ENCODE measurements around the gene EGLN2. TPM values are rescaled to one million over a fixed set of nuclear protein-coding genes. Genes with fewer than 3 reads are reported as not detected.
"Not testable (repeated sequence)": the region's sequence is repeated elsewhere in the genome, so short reads cannot be mapped to it uniquely, and the experiment has no call there.

Gene EGLN2
- total and polyA plus RNA-seq, 4 donors, result 60.0 to 120 (median 93.7) TPM

DNA sequence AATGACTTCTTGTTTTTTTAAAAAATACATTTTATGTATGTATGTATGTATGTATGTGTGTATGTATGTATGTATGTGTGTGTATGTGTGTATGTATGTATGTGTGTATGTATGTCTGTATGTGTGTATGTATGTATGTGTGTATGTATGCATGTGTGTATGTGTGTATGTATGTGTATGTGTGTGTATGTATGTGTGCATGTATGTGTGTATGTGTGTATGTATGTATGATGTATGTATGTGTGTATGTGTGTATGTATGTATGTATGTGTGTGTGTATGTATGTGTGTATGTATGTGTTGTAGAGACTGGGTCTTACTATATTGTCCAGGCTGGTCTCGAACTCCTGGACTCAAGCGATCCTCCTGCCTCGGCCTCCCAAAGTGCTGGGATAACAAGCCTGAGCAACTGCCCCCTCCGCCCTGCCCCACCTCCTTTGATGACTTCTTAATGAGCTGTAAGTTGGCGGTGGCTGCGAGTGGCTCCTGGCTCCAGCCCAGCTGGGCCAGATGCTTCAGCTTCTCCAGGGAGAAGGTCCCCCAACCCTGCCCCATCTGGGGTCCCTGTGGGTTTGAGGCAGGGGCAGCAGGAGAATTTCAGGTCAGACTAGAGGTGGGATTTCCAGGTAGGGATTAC lies 26.6 kb downstream of the EGLN2 start:
- H3K9me3 ChIP-seq (ENCODE audit: control insufficient read depth, low read length); H3K27ac ChIP-seq (ENCODE audit: low read depth in 1 of 2, low read length in 2 of 2); H3K27me3 ChIP-seq (ENCODE audit: control insufficient read depth in 1 of 2, insufficient read depth in 2 of 2, low read length in 1 of 2); H3K4me3 ChIP-seq (ENCODE audit: low read length in 2 of 2); H3K36me3 ChIP-seq (ENCODE audit: control insufficient read depth in 1 of 2, insufficient read depth in 2 of 2, low read length in 1 of 2); H3K4me1 ChIP-seq (ENCODE audit: control insufficient read depth in 1 of 2, insufficient read depth in 2 of 2, low read length in 2 of 2); ATAC-seq (ENCODE audit: low FRiP score); intact Hi-C loops (cut with DNase I); DNase-seq: not testable (repeated sequence)
- 93 to 100% methylated on average over 3 to 6 of the region's 6 CpGs for WGBS, 2 donors

DNA sequence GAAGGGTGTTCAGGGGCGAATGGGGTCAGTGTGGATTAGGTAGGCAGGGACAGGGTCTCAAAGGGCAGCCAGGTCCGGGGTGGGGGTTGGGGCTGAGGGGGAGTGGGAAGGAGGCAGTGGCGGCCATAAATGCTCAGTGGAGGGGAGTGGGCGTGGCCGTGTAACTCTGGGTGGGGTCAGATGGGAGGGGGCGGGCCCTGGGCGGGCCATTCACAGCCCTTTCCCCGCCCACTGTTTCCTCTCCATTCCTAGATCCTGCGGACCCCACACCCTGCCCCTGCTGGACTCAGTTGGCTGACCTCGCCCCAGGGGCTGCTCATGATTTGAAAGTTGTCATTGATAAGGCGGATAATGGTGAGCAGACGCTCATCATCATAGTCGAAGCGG lies 27.3 kb downstream of the EGLN2 start:
- H3K27me3 ChIP-seq (ENCODE audit: control insufficient read depth in 1 of 2, insufficient read depth in 2 of 2, low read length in 1 of 2); H3K9me3 ChIP-seq (ENCODE audit: control insufficient read depth, low read length); intact Hi-C loops (cut with DNase I); H3K36me3 ChIP-seq (ENCODE audit: control insufficient read depth in 1 of 2, insufficient read depth in 2 of 2, low read length in 1 of 2); H3K27ac ChIP-seq (ENCODE audit: low read depth in 1 of 2, low read length in 2 of 2); H3K4me3 ChIP-seq (ENCODE audit: low read length in 2 of 2); DNase-seq; H3K4me1 ChIP-seq (ENCODE audit: control insufficient read depth in 1 of 2, insufficient read depth in 2 of 2, low read length in 2 of 2); ATAC-seq (ENCODE audit: low FRiP score): not testable (repeated sequence)
- 89 to 92% methylated on average over 5 to 11 of the region's 14 CpGs for WGBS, 2 donors

DNA sequence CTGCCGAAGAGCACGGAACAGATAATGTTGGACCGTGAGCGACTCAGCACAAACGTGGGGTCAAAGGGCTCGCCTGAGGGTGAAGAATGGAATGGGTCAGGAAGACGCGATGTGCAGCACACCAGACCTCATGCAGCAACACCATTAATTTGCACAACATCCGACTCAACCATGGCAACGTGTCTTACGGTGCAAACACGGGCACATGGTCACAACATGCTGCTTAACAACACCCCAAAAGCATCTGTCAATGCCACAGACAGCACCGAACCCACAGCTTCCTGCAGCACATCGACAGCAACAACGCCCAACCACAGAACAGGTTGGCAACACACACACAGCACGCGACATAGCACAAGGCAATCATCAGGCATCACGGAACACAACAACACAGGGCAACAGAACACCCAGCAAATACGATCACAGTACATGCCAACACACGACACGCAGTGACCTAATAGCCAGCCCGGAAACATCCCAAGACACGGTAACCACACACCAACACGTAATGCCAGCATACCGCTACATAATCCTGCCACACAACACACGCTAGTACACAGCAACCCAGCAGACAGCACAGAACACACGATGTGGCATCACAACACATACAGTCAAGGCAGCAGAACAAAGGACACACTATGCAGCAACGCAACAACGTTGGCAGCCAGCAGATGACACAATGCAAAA lies 27.9 kb downstream of the EGLN2 start:
- H3K9me3 ChIP-seq (ENCODE audit: control insufficient read depth, low read length); intact Hi-C loops (cut with DNase I); H3K27ac ChIP-seq (ENCODE audit: low read depth in 1 of 2, low read length in 2 of 2); DNase-seq; H3K4me3 ChIP-seq (ENCODE audit: low read length in 2 of 2); ATAC-seq (ENCODE audit: low FRiP score); H3K4me1 ChIP-seq (ENCODE audit: control insufficient read depth in 1 of 2, insufficient read depth in 2 of 2, low read length in 2 of 2); H3K27me3 ChIP-seq (ENCODE audit: control insufficient read depth in 1 of 2, insufficient read depth in 2 of 2, low read length in 1 of 2); H3K36me3 ChIP-seq (ENCODE audit: control insufficient read depth in 1 of 2, insufficient read depth in 2 of 2, low read length in 1 of 2): not testable (repeated sequence)
- WGBS, 2 donors, result 88 to 91% methylated on average over 29 of the region's 29 CpGs

DNA sequence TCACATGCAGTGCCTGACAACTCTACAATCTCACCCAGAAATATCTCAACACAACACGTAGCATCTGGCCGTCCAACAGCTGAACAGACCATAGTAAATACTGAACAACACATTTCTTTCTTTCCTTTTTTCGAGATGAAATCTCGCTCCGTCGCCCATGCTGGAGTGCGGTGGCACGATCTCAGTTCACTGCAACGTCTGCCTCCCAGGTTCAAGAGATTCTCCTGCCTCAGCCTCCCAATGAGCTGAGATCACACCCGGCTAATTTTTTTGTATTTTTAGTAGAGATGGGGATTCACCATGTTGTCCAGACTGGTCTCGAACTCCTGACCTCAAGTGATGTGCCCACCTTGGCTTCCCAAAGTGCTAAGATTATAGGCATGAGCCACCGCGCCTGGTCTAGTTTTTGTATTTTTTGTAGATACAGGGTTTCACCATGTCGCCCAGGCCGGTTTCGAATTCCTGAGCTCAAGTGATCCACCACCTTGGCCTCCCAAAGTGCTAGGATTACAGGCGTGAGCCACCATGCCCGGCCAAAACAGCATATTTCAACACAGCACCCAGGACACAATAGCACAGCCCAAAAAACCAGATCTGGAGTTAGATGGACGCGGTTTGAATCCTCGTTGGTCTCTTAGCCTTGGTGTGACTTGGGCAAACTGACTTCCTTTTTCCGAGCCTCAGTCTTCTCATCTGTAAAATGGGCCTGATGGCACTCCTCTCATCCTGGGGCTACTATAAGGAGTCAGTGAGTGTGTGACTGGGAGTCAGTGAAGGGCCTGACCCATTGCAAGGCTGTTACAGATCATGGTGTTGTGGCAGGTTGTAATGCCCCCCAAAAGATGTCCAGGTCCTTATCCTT lies 28.6 kb downstream of the EGLN2 start:
- Histone ChIP-seq H3K36me3 (ENCODE audit: control insufficient read depth in 1 of 2, insufficient read depth in 2 of 2, low read length in 1 of 2) (peaks cover 0 to 4% of the 10 kb centered on the region in 2 donors), H3K27ac (ENCODE audit: low read depth in 1 of 2, low read length in 2 of 2) (no peak overlapping the region), H3K9me3 (ENCODE audit: control insufficient read depth, low read length) (no peaks in the 10 kb centered on the region), H3K27me3 (ENCODE audit: control insufficient read depth in 1 of 2, insufficient read depth in 2 of 2, low read length in 1 of 2) (no peaks in the 10 kb centered on the region), H3K4me3 (ENCODE audit: low read length in 2 of 2) (no peak overlapping the region), H3K4me1 (ENCODE audit: control insufficient read depth in 1 of 2, insufficient read depth in 2 of 2, low read length in 2 of 2) (no peaks in the 10 kb centered on the region)
- no peak for ATAC-seq (ENCODE audit: low FRiP score)
- intact Hi-C loops (cut with DNase I), result no loop called here
- DNase-seq, result no peak
- 96 to 97% methylated on average over 22 of the region's 22 CpGs for WGBS, 2 donors

DNA sequence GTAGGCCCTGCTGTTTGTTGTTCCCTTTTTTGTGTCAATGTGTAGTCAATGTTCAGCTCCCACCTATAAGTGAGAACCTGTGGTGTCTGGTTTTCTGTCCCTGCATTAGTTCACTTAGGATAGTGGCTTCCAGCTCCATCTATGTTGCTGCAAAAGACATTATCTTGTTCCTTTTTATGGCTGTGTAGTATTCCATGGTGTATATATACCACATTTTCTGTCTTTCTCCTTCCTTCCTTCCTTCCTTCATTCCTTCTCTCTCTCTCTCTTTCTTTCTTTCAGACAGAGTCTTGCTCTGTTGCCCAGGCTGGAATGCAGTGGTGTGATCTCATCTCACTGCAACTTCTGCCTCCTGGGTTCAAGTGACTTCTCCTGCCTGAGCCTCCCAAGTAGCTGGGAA lies 30.2 kb downstream of the EGLN2 start:
- H3K4me3 ChIP-seq (ENCODE audit: low read length in 2 of 2), result no peak overlapping the region
- ATAC-seq (ENCODE audit: low FRiP score), result no peak
- H3K27ac ChIP-seq (ENCODE audit: low read depth in 1 of 2, low read length in 2 of 2), result no peak overlapping the region
- H3K27me3 ChIP-seq (ENCODE audit: control insufficient read depth in 1 of 2, insufficient read depth in 2 of 2, low read length in 1 of 2), result no peaks in the 10 kb centered on the region
- DNase-seq, result no peak
- no peaks in the 10 kb centered on the region for H3K4me1 ChIP-seq (ENCODE audit: control insufficient read depth in 1 of 2, insufficient read depth in 2 of 2, low read length in 2 of 2)
- intact Hi-C loops (cut with DNase I), result no loop called here
- no peaks in the 10 kb centered on the region for H3K9me3 ChIP-seq (ENCODE audit: control insufficient read depth, low read length)
- H3K36me3 ChIP-seq (ENCODE audit: control insufficient read depth in 1 of 2, insufficient read depth in 2 of 2, low read length in 1 of 2), result peaks cover 0 to 4% of the 10 kb centered on the region in 2 donors

DNA sequence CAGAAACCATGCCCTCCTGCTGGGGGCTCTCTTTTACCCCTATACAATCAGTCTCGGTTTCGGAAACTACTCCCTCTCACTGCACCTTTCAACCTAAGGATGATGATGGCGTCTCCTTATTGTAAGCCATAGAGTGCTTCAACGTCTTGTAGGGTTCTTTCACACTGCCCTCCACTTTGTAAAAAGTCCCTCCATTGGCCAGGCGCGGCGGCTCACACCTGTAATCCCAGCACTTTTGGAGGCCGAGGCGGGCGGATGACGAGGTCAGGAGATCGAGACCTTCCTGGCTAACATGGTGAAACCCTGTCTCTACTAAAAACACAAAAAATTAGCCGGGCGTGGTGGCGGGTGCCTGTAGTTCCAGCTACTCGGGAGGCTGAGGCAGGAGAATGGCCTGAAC lies 31.8 kb downstream of the EGLN2 start:
- DNase-seq; H3K4me3 ChIP-seq (ENCODE audit: low read length in 2 of 2); H3K27ac ChIP-seq (ENCODE audit: low read depth in 1 of 2, low read length in 2 of 2); H3K27me3 ChIP-seq (ENCODE audit: control insufficient read depth in 1 of 2, insufficient read depth in 2 of 2, low read length in 1 of 2); H3K9me3 ChIP-seq (ENCODE audit: control insufficient read depth, low read length); intact Hi-C loops (cut with DNase I); H3K36me3 ChIP-seq (ENCODE audit: control insufficient read depth in 1 of 2, insufficient read depth in 2 of 2, low read length in 1 of 2); ATAC-seq (ENCODE audit: low FRiP score); H3K4me1 ChIP-seq (ENCODE audit: control insufficient read depth in 1 of 2, insufficient read depth in 2 of 2, low read length in 2 of 2): not testable (repeated sequence)
- WGBS, 2 donors, result 95 to 96% methylated on average over 16 of the region's 16 CpGs

DNA sequence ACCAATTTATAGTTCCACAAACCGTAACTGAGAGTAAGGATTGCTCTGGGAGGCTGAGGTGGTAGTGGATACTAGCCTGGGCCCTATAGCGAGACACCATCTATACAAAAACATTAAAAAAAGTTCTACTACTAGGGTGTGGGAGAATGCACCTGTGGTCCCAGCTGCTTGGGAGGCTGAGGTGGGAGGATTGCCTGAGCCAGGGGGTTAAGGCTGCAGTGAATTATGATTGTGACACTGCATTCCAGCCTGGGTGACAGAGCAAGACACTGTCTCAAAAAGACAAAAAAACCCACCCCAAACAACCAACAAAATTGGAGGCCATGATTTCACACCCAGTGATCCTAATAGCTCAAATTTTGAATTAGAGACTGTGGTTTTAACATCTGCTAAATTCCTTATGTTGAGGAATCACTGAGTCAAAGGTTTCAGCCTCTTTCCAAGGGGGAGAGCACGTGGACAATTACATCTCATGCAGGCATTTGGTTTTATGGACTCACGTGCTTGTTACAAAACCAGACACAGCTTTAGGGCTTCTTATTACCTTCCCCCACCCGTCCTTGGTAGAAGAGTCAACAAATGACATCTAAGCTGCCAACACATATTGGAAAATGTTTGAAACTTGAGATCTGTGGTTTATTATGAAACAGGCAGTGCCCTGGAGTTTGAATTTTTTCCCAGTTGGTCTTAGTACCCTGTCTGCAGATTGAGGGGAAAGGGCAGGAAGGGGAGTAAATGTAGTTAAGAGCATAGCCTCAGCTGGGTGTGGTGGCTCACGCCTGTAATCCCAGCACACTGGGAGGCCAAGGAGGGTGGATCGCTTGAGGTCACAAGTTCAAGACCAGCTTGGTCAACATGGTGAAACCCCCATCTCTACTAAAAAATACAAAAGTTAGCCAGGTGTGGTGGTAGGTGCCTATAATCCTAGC lies 32.8 kb downstream of the EGLN2 start:
- 74 to 78% methylated on average over 7 of the region's 7 CpGs for WGBS, 2 donors
- H3K36me3 ChIP-seq (ENCODE audit: control insufficient read depth in 1 of 2, insufficient read depth in 2 of 2, low read length in 1 of 2), result peaks cover 0 to 3% of the 10 kb centered on the region in 2 donors
- ATAC-seq (ENCODE audit: low FRiP score) (no peak), DNase-seq (no peak)
- H3K27me3 ChIP-seq (ENCODE audit: control insufficient read depth in 1 of 2, insufficient read depth in 2 of 2, low read length in 1 of 2), result no peaks in the 10 kb centered on the region
- no peak overlapping the region for H3K27ac ChIP-seq (ENCODE audit: low read depth in 1 of 2, low read length in 2 of 2)
- H3K9me3 ChIP-seq (ENCODE audit: control insufficient read depth, low read length), result no peaks in the 10 kb centered on the region
- intact Hi-C loops (cut with DNase I), result no loop called here
- no peak overlapping the region for H3K4me3 ChIP-seq (ENCODE audit: low read length in 2 of 2)
- no peaks in the 10 kb centered on the region for H3K4me1 ChIP-seq (ENCODE audit: control insufficient read depth in 1 of 2, insufficient read depth in 2 of 2, low read length in 2 of 2)

DNA sequence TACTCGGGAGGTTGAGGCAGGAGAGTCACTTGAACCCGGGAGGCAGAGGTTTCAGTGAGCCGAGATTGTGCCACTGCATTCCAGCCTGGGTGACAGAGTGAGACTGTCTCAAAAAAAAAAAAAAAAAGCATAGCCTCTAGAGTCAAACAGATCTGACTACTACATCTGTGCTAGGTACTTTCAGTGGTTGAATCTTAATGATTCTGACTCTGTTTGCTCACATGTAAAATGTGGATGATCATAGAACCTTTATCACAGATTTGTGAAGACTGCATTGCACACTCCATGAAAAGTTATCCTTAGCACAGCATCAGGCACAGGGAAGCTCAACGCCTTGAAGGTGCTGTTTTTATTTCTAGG lies 33.4 kb downstream of the EGLN2 start:
- H3K4me1 ChIP-seq (ENCODE audit: control insufficient read depth in 1 of 2, insufficient read depth in 2 of 2, low read length in 2 of 2); DNase-seq; H3K36me3 ChIP-seq (ENCODE audit: control insufficient read depth in 1 of 2, insufficient read depth in 2 of 2, low read length in 1 of 2); H3K4me3 ChIP-seq (ENCODE audit: low read length in 2 of 2); ATAC-seq (ENCODE audit: low FRiP score); H3K9me3 ChIP-seq (ENCODE audit: control insufficient read depth, low read length); H3K27ac ChIP-seq (ENCODE audit: low read depth in 1 of 2, low read length in 2 of 2); intact Hi-C loops (cut with DNase I); H3K27me3 ChIP-seq (ENCODE audit: control insufficient read depth in 1 of 2, insufficient read depth in 2 of 2, low read length in 1 of 2): not testable (repeated sequence)
- WGBS, 2 donors, result 77 to 81% methylated on average over 4 of the region's 4 CpGs

All from aorta (tissue), 5 donors.